GM23338 (cell line): ENCODE data around the gene ZNF783. TPM values are rescaled to one million over a fixed set of nuclear protein-coding genes. Genes with fewer than 3 reads are reported as not detected.

Experiments used
- ATAC-seq: fragments of 200-7000 bp; cut with Tn5 transposase; 3 replicates; pipeline ENCODE4 v1.9.1; 2020
- DNase-seq: peaks from one replicate; pipeline ENCODE4 v3.0.0-alpha.2; 2015; ENCODE audit warnings: low spot score
- H2AFZ ChIP-seq: fragments of 200-600 bp; sonication (generic); 2 replicates; pipeline ENCODE4 v1.8.0; 2016; ENCODE audit warnings: antibody characterized with exemption, mild to moderate bottlenecking, moderate library complexity
- H3F3A ChIP-seq: fragments of 200-600 bp; sonication (generic); replicated peaks from 2 replicates; pipeline ENCODE4 v1.8.0; 2017; ENCODE audit warnings: antibody characterized with exemption, mixed run types, low read depth
- H3K27ac ChIP-seq: fragments of 200-600 bp; sonication (generic); 2 replicates; pipeline ENCODE4 v1.6.1; 2016; ENCODE audit warnings: low read depth
- H3K27me3 ChIP-seq: fragments of 200-600 bp; sonication (generic); 2 replicates; pipeline ENCODE4 v1.8.0; 2016; ENCODE audit warnings: mild to moderate bottlenecking, mixed run types, moderate library complexity; ENCODE audit not compliant: insufficient read depth
- H3K36me3 ChIP-seq: fragments of 200-600 bp; sonication (generic); 2 replicates; pipeline ENCODE4 v1.8.0; 2016; ENCODE audit warnings: mild to moderate bottlenecking; ENCODE audit not compliant: insufficient read depth
- H3K4me1 ChIP-seq: fragments of 200-600 bp; sonication (generic); 2 replicates; pipeline ENCODE4 v1.8.0; 2016; ENCODE audit warnings: mild to moderate bottlenecking, moderate library complexity; ENCODE audit not compliant: insufficient read depth
- H3K4me2 ChIP-seq: fragments of 200-600 bp; sonication (generic); 2 replicates; pipeline ENCODE4 v1.7.1; 2017; ENCODE audit warnings: mixed run types
- H3K4me3 ChIP-seq: fragments of 200-600 bp; sonication (generic); 2 replicates; pipeline ENCODE4 v1.6.1; 2016; ENCODE audit warnings: mixed run types
- H3K79me2 ChIP-seq: fragments of 200-600 bp; sonication (generic); replicated peaks from 2 replicates; pipeline ENCODE4 v1.8.0; 2017; ENCODE audit warnings: mild to moderate bottlenecking; ENCODE audit not compliant: insufficient read depth
- H3K9me2 ChIP-seq: fragments of 200-600 bp; sonication (generic); 2 replicates; pipeline ENCODE4 v1.8.0; 2017; ENCODE audit not compliant: insufficient read depth
- H4K20me1 ChIP-seq: fragments of 200-600 bp; sonication (generic); replicated peaks from 2 replicates; pipeline ENCODE4 v1.8.0; 2017; ENCODE audit warnings: mild to moderate bottlenecking; ENCODE audit not compliant: insufficient read depth
- H3K27ac Mint-ChIP-seq: 2 replicates; pipeline ENCODE4 v1.8.0; 2020; ENCODE audit warnings: inconsistent platforms, mild to moderate bottlenecking, moderate library complexity, mixed read lengths
- H3K27me3 Mint-ChIP-seq: 3 replicates; pipeline ENCODE4 v1.8.0; 2022; ENCODE audit warnings: low read depth, mild to moderate bottlenecking, moderate library complexity, mixed read lengths, inconsistent platforms; ENCODE audit not compliant: insufficient read depth, poor library complexity
- H3K36me3 Mint-ChIP-seq: 3 replicates; pipeline ENCODE4 v1.8.0; 2021; ENCODE audit warnings: low read depth, mild to moderate bottlenecking, inconsistent platforms, moderate library complexity, mixed read lengths
- H3K4me1 Mint-ChIP-seq: 3 replicates; pipeline ENCODE4 v1.8.0; 2020; ENCODE audit warnings: mild to moderate bottlenecking, inconsistent platforms, mixed read lengths
- H3K4me3 Mint-ChIP-seq: 3 replicates; pipeline ENCODE4 v1.8.0; 2021; ENCODE audit warnings: moderate library complexity, mild to moderate bottlenecking, inconsistent platforms, mixed read lengths
- H3K9me3 Mint-ChIP-seq: 3 replicates; pipeline ENCODE4 v1.8.0; 2020; ENCODE audit warnings: moderate library complexity, mild to moderate bottlenecking, inconsistent platforms, mixed read lengths
- ETS1 ChIP-seq: IDR thresholded peaks from 2 replicates; pipeline ENCODE4 v1.6.1; 2016; ENCODE audit warnings: antibody characterized with exemption
- EZH2 ChIP-seq: fragments of 200-600 bp; sonication (generic); IDR thresholded peaks from one replicate; pipeline ENCODE4 v1.8.0; 2017; ENCODE audit warnings: antibody characterized with exemption, mild to moderate bottlenecking, low read depth; ENCODE audit not compliant: unreplicated experiment
- POLR2AphosphoS5 ChIP-seq: IDR thresholded peaks from 2 replicates; pipeline ENCODE4 v1.6.1; 2016; ENCODE audit warnings: antibody characterized with exemption, low read depth
- STAT1 ChIP-seq: IDR thresholded peaks from one replicate; pipeline ENCODE4 v1.6.1; 2016; ENCODE audit warnings: antibody characterized with exemption; ENCODE audit not compliant: unreplicated experiment
- ZNF114 ChIP-seq: fragments of 250-450 bp; sonication (Bioruptor Pico); IDR thresholded peaks from 2 replicates; pipeline ENCODE4 v1.5.0; 2020; ENCODE audit warnings: mild to moderate bottlenecking, moderate library complexity
- ZNF462 ChIP-seq: fragments of 250-450 bp; sonication (Bioruptor Pico); IDR thresholded peaks from 2 replicates; pipeline ENCODE4 v1.5.0; 2020; ENCODE audit warnings: mild to moderate bottlenecking, moderate library complexity
- polyA plus RNA-seq: library from polyadenylated mRNA; unstranded; fragments of >200 nt; fragmentation: Nextera tagmentation; extraction: Ambion mirVana; gene quantifications from 2 replicates; pipeline ENCODE4 v1.2.1, GENCODE V29; 2016
- total RNA-seq: library from RNA; depleted of rRNA; stranded (reverse); fragments of >200 nt; shearing (Covaris generic); gene quantifications from 2 replicates; pipeline ENCODE4 v1.2.3, GENCODE V29; 2014

The ZNF783 gene
- total and polyA plus RNA-seq, 2 experiments from 2014 or later, result 2.1 to 9.0 TPM

- TF ChIP-seq ZNF462 (CRISPR knock-in tag), result no peak
These were observed 24.5 kb upstream of the ZNF783 start (continued) for GRCh38 chr7:149237502-149237901.

GRCh38 chr7:149238051-149238450, 23.9 kb upstream of the ZNF783 start:
- Histone ChIP-seq H3K27me3 (peaks cover 4% of the 10 kb centered on the region; the same call in 1 of the 2 replicates), H3K9me2 (no peaks in the 10 kb centered on the region), H3K4me3 (no peak overlapping the region), H3F3A (peaks cover 3% of the 10 kb centered on the region; the same call in 1 of the 2 replicates), H3K27ac (no peak overlapping the region), H3K4me1 (0 out of 2 replicates have a peak, but pooled peaks cover 7% of the 10 kb centered on the region), H2AFZ (no peak overlapping the region), H3K4me2 (no peak overlapping the region), H3K79me2 (peaks cover 33% of the 10 kb centered on the region), H4K20me1 (peaks cover 6% of the 10 kb centered on the region; the same call in 1 of the 2 replicates), H3K36me3 (no peaks in the 10 kb centered on the region)
- Mint-ChIP-seq H3K4me1 (peaks cover 9% of the 10 kb centered on the region), H3K27me3 (peaks cover 3% of the 10 kb centered on the region), H3K36me3 (peaks cover 15% of the 10 kb centered on the region), H3K4me3 (no peak overlapping the region; the same call in 2 of the 3 replicates), H3K27ac (no peak overlapping the region), H3K9me3 (peaks cover 7% of the 10 kb centered on the region; the same call in 2 of the 3 replicates)
- DNase-seq (no peak), ATAC-seq (no peak)
- TF ChIP-seq ZNF114 (no peak), ZNF462 (CRISPR knock-in tag) (no peak), POLR2AphosphoS5 (no peak), EZH2 (no peak), ETS1 (no peak), STAT1 (no peak)
